Upper lobe of right lung (tissue), 1 donor: ENCODE results near the gene GLB1L. TPM values are rescaled to one million over a fixed set of nuclear protein-coding genes. Genes with fewer than 3 reads are reported as not detected.

Experiments
- ATAC-seq: fragments of 200-7000 bp; cut with Tn5 transposase; one replicate; pipeline ENCODE4 v1.9.1; 2020; ENCODE audit warnings: mild to moderate bottlenecking, moderate library complexity
- DNase-seq: peaks from one replicate; pipeline ENCODE4 v3.0.0-alpha.2; 2020
- H3K27ac ChIP-seq: fragments of 200-600 bp; one replicate; pipeline ENCODE4 v1.8.0; 2022
- H3K27me3 ChIP-seq: fragments of 200-600 bp; one replicate; pipeline ENCODE4 v1.8.0; 2022; ENCODE audit warnings: mild to moderate bottlenecking
- H3K36me3 ChIP-seq: fragments of 200-600 bp; one replicate; pipeline ENCODE4 v1.8.0; 2022
- H3K4me1 ChIP-seq: fragments of 200-600 bp; one replicate; pipeline ENCODE4 v1.8.0; 2022
- H3K4me3 ChIP-seq: fragments of 200-600 bp; one replicate; pipeline ENCODE4 v1.8.0; 2022; ENCODE audit warnings: mild to moderate bottlenecking
- H3K9me3 ChIP-seq: fragments of 200-600 bp; one replicate; pipeline ENCODE4 v1.8.0; 2022
- CTCF ChIP-seq: fragments of 200-600 bp; IDR thresholded peaks from one replicate; pipeline ENCODE4 v1.8.0; 2022; ENCODE audit warnings: antibody characterized with exemption
- intact Hi-C: fragments of 100-400 bp; cut with DNase I; formaldehyde crosslinking; loops from one replicate; pipeline ENCODE4 v1.11.0; 2022
- total RNA-seq: library from RNA; stranded (reverse); fragmentation: NEBNext Ultra II Directional; extraction: Animal tissue kit (Norgen Biotek cat#: 25700); gene quantifications from one replicate; pipeline ENCODE4 v1.2.1, GENCODE V29; 2021
- donor health status: DM: no; HTN: yes; CAD: no; lungs with severe emphysema.

The GLB1L gene
- total RNA-seq, 1 donor from 2014 or later, result 10.0 TPM

- no peak for TF ChIP-seq CTCF
- Histone ChIP-seq H3K4me1 (peaks cover 21% of the 10 kb centered on the region), H3K36me3 (peaks cover 59% of the 10 kb centered on the region), H3K27ac (peak overlapping the region; percentile 75), H3K27me3 (no peaks in the 10 kb centered on the region), H3K9me3 (no peaks in the 10 kb centered on the region), H3K4me3 (peak overlapping the region; percentile 65)
- peak; percentile 67 for ATAC-seq
- peak; percentile 83 for DNase-seq
- intact Hi-C loops, result no loop called here
These were observed 27.0 kb downstream of the GLB1L start for GRCh38 chr2:219218217-219218731.

- TF ChIP-seq CTCF, result no peak
- Histone ChIP-seq H3K9me3 (no peaks in the 10 kb centered on the region), H3K27ac (no peak overlapping the region), H3K27me3 (no peaks in the 10 kb centered on the region), H3K4me1 (peaks cover 21% of the 10 kb centered on the region), H3K36me3 (peaks cover 51% of the 10 kb centered on the region), H3K4me3 (no peak overlapping the region)
- intact Hi-C loops, result no loop called here
- DNase-seq (no peak), ATAC-seq (no peak)
These were observed 28.7 kb downstream of the GLB1L start for GRCh38 chr2:219216535-219216915.

GRCh38 chr2:219215871-219216534 lies 29.2 kb downstream of the GLB1L start:
- intact Hi-C loops, result no loop called here
- ATAC-seq (no peak), DNase-seq (no peak)
- Histone ChIP-seq H3K27ac (no peak overlapping the region), H3K4me3 (no peak overlapping the region), H3K4me1 (peaks cover 21% of the 10 kb centered on the region), H3K9me3 (no peaks in the 10 kb centered on the region), H3K27me3 (no peaks in the 10 kb centered on the region), H3K36me3 (peaks cover 46% of the 10 kb centered on the region)
- TF ChIP-seq CTCF, result no peak

GRCh38 chr2:219214786-219215185 lies 30.5 kb downstream of the GLB1L start:
- Histone ChIP-seq H3K27me3 (no peaks in the 10 kb centered on the region), H3K36me3 (peaks cover 43% of the 10 kb centered on the region), H3K4me1 (peaks cover 19% of the 10 kb centered on the region), H3K27ac (no peak overlapping the region), H3K4me3 (no peak overlapping the region), H3K9me3 (no peaks in the 10 kb centered on the region)
- intact Hi-C loops, result no loop called here
- no peak for TF ChIP-seq CTCF
- DNase-seq (no peak), ATAC-seq (no peak)

GRCh38 chr2:219214141-219214540 lies 31.1 kb downstream of the GLB1L start:
- DNase-seq, result no peak
- no peak overlapping the region for H3K4me3 ChIP-seq
- peaks cover 12% of the 10 kb centered on the region for H3K4me1 ChIP-seq
- no peaks in the 10 kb centered on the region for H3K27me3 ChIP-seq
- H3K9me3 ChIP-seq, result no peaks in the 10 kb centered on the region
- peaks cover 45% of the 10 kb centered on the region for H3K36me3 ChIP-seq
- no peak overlapping the region for H3K27ac ChIP-seq
- TF ChIP-seq CTCF, result no peak
- ATAC-seq, result no peak
- intact Hi-C loops, result no loop called here
